COR-L47 (cell line): Measurements from ENCODE around the gene RAP1A.

Experiments used
- DNase-seq: peaks from one replicate; lab custom pipeline; 2025; lab: John Stamatoyannopoulos, UW

The RAP1A gene

DNA sequence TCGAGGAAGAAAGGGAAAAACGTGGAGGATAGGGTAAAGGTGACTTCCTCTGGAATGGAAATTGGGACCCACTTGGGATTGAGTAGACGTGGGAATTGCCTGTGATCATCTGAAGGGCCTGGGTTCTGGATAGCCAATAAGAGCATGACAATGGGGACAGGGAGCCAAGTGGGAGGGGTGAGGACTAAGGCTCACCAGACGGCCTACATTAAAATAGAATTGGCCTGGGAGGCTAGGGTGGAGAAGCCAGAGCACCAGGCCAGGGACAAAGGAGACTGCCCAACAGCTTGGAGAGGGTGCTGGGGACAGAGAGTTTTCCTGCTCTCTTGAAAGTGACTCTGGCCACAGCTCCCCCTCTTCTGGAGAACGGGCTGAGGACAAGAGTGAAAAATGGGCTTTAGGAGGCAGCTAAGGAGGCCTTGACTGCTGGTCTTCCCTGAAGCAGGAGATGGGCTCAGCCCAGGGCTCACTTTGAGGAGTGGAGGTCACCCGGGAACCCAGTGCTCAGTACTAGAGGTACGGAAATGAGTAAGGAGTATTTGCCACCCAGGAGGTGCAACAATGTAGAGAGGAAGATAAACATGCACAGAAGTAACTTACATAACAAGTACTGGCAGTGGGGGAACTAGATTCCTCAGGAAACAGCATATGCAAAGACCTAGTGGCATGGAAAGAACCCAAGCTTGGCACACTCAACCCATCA lies 100.8 kb downstream of the RAP1A start:
- DNase-seq, result no peak

DNA sequence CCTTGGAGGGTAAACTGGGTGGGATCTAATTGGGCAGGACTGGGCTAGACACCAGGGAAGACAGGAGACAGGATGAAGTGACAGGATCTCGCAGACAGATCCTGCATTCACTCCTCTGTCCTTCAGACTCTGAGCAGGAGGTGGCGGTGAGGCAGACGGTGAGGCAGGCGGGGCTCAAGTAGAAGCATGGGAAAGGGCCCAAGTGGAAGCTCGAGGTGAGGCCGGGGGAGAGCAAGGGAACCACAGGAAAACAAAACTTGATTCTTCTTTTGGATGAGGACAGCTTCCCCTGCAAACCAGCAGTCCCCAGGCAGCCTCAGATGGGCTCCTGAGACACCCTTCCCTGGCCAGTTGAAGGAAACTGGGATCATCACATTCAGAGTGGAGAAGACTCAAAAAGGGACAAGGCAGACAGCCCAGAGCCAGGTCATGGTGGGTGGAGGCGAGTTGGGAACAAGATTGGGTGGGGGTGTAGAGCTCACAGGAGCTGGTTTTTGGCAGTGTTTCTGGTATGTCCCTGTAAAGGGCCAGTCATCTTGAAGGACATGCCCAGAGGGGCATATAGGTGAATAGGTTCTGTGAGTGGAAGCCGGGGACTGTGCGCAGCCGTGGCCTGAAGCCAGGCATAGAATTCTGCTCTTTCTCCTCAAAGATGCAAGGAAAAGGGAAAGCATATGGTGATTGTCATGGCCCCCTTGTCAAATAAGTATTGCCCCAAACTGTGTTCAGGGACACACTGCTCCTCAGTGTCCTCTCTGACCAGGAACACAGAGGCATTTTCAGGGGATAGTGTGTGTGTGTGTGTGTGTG lies 101.6 kb downstream of the RAP1A start:
- no peak for DNase-seq

GRCh38 chr1:111723091-111723806 lies 103.7 kb downstream of the RAP1A start:
- DNase-seq, result no peak

- no peak for DNase-seq
Measured at GRCh38 chr1:111723871-111724270, 104.3 kb downstream of the RAP1A start.

DNA sequence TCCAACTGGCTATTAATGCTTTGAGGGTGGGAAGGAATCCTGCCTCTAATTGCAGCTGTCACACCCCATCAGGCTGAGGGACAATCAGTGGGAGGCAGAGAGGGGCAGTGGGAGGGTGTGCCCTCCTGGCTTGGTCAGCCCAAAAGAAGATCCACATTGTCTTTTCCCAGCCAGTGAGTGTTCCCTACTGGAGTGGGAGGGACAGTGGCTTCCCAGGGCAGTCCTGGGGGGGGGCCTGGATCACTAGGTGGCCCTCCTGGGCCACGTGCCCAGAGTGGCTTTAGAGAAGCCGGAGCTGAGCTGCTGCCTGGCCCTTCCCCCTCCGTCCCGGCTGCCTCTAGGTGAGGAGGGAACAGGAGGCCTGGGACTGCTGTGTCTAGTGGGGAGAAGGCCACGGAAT lies 105.6 kb downstream of the RAP1A start:
- no peak for DNase-seq

- no peak for DNase-seq
Measured at GRCh38 chr1:111727056-111727455, 107.5 kb downstream of the RAP1A start.

DNA sequence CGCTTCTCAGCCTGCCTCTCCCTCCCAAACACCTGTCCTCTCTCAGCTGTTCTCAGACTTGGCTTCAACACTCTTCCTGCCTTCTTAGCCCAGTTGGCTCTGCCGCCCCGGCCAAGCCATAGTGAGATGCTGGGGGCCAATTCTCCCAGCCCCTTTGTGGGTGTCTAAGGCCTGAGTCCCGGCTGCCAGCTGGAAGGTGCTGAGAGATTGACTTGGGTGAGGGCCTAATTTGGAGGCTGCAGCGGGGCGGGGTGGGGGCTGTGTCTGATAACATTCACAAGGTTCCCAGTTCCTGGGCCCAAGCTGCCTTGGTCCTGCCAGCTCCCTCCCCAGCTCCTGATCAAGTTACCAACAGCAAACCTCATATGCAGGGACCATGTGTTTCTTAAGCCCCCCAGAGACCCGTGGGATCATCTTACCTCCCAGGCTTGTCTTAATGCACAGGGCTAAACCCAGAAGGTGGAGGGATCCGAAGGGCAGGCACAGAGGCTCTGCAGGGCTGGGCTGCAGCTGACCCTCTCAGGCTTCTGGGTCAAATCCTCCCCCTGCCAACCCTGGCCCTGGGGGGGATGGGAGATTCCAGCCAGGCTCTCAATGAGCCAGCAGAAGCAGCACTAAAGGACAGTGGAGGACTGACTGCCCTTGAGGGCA lies 109.8 kb downstream of the RAP1A start:
- DNase-seq, result no peak

DNA sequence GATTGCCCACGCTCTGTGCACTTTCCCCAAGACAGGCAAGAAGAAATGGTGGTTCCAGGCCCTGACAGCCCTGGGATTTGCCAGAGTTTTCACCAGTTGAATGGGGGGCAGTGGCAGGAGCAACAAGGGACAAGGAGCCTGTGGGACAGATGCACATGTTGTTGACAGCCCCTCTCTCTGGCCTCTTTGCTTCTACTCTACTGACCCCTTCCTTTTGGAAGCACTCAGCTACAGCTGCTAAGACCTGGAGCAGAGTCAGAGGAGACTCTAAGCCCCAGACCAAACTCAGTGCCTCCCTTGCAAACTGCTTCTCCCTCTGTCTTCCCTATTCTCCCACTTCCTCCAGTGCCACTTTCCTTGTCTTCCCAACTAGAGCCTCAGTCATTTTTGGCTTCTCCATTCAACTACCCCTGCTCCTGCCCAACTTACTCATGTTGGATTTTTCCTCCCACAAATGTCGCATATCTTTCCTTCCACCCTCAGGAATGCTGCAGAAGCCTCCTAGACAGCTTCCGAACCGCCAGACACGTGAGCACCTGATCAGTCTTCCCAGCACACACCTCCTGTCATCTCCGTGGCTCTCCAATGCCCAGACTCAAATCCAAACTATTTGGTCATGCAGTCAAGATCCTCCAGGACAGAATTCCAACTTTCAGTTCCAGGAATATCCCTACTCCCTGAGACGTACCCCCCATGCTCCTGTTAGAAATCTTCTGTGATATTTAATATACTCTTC lies 110.5 kb downstream of the RAP1A start:
- DNase-seq, result no peak

- DNase-seq, result no peak
Measured at GRCh38 chr1:111730706-111731105, 111.1 kb downstream of the RAP1A start.

DNA sequence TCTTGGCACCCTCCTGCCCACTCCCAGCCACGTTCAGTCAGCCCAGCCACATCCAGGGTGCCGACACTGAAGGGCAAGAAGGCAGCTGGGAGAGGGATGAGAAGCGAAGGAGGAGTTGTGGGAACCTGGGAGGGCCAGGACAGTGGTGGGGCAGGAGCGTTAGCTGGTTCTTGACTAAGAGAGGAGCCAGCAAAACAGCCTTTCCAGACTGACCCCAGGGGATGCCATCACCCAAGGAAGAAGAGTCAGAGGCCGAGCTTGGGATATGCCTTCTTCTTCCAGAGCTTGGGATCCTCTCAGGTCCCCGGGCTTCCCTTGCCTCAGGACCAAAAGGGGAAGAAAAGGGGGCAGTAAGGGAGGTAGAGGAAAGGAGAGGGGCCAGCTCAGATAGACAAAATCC lies 112.4 kb downstream of the RAP1A start:
- no peak for DNase-seq

DNA sequence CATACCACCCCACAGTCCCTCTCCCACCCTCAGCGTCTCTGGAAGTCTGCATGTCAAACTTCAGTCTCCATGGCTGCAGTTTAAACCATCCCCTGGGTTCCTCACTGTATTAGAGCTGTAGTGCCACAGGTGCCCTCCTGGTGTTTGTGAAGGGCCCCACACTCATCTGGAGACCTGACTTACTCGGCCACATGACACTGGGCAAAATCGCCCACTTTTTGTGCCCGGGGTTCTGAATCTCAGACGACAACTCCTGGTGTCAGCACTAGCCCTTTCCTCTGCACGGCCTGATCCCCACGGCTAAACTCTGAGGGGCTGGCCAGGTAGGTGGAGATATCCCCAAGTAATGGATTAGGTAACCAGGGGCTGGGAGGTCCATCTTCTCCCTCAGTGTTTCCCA lies 113.1 kb downstream of the RAP1A start:
- DNase-seq, result no peak

DNA sequence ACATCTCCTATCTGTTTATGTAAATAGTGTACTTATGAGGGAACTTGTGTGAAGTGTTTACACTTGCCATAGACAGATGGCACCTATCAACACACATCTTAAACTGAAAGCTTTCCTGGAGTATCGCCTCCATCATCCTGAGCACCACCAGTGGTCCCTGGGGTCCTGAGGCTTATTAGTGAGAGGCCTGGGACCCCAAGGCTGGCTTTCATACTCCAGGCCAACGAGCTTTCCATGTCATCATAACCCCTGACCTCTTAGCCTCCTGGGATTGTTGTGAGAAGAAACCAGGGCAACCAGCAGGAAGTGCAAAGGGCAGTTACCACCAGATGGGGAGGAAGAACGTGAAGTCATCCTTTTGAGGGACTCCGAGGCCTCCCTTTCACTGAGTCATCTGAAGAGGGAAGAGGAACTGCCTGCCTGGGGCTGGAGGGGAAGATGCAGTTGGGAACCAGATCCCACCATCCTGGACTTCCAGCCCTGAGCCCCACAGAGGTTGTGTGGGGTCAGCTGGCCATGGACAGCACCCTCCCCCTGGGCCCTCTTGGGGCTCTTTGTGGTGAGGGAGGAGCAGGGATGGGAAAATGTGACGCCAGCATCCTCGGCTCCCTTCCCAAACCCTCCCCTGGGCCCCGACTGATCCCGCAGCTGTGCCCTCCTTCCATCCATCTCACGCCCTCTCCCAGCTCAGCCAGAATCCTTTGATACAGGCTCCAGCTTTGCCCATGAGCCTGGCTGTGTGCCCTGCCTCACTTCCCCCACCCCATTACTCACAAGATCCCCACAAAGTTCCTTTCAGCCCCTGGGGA lies 113.8 kb downstream of the RAP1A start:
- no peak for DNase-seq

GRCh38 chr1:111733992-111734341 lies 114.4 kb downstream of the RAP1A start:
- DNase-seq, result no peak

GRCh38 chr1:111734426-111734825 lies 114.8 kb downstream of the RAP1A start:
- DNase-seq, result no peak

DNA sequence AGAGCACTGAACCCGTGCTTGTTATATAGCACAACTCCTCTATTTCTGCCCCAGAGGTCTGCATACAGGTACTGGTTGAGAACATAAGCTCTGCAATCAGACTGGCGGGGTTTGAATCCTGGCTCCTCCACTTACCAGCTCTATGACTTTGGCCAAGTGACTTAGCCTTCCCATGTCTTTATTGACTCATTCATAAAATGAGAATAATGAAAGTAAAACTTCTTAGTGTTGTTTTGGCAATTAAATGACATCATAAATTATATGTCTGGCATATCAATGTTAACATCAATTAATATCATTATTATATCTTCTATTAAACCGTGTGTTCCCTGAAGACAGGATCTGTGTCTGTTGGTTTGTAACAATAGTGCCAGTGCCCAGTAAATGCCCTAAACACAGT lies 115.3 kb downstream of the RAP1A start:
- no peak for DNase-seq

GRCh38 chr1:111735321-111735720 lies 115.7 kb downstream of the RAP1A start:
- no peak for DNase-seq

DNA sequence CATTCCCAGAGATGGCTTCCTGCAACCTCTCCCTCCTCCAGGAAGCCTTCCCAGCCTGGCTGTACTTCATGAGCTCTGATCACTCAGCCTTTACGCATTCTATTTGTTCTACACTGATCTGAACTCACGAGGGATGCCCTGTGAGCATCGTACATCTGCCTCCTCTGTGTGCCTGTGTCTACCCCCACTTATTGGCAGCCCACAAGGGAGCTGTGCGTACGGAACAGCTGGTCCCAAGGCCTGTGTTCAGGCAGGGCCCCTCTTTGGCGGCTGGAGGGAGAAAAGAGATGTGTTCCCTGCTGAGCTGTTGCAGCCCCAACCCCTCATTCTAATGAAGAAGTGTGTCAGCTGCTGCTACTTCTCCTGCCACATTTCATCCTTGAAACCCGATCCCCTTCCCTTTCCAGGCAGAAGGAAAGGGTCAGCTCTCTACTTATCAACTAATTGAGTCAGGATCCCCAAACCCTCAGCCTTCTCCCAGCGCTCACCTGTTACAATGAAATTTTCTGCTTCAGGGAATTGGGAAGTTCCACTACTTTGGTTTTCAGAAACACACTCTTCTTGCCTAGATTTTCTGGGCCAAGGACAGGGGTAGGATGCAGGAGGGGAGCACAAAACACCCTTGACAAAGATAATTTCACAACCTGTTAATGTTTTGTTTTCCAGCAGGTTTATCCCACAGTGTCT lies 116.4 kb downstream of the RAP1A start:
- no peak for DNase-seq

- peak; percentile 85 for DNase-seq
Measured at GRCh38 chr1:111736548-111737215, 117.1 kb downstream of the RAP1A start.

- no peak for DNase-seq
Measured at GRCh38 chr1:111737216-111738132, 117.9 kb downstream of the RAP1A start.
